ENCODE data around the gene GNE. TPM values are rescaled to one million over a fixed set of nuclear protein-coding genes. Genes with fewer than 3 reads are reported as not detected.

GNE gene
- total and polyA plus RNA-seq, 9 of the 15 experiments (the other 6 are each of a cell fraction or from before 2014, with no cell fraction given), result 5.1 to 18.6 (median 12.0) TPM

- no peak for TF ChIP-seq SRSF1 (IDR thresholded peaks at IDR 0.05; ENCODE audit: low read depth, low read length)
- TF ChIP-seq BDP1 (IDR thresholded peaks at IDR 0.05; ENCODE audit: insufficient read depth, insufficient read length), result no peak
- TF ChIP-seq ZBTB26 (CRISPR knock-in tag; IDR thresholded peaks at IDR 0.05), result no peak
- no peak for TF ChIP-seq POLR2AphosphoS2 (IDR thresholded peaks at IDR 0.05; ENCODE audit: low read length)
- no peak for TF ChIP-seq HIVEP1 (CRISPR knock-in tag; IDR thresholded peaks at IDR 0.05)
Observed at GRCh38 chr9:36191686-36192085, 66.6 kb downstream of the GNE start (continued).

GRCh38 chr9:36191290-36191645 is 67.0 kb downstream of the GNE start:
- intact Hi-C loops (cut with micrococcal nuclease) (no loop called here), in situ Hi-C loops (cut with MboI) (no loop called here)
- H3K9ac ChIP-seq (ENCODE audit: insufficient read depth in 1 of 2, low read depth in 2 of 2, low read length in 2 of 2), result peak overlapping the region; percentile 96 to 100
- peaks cover 3 to 12% of the 10 kb centered on the region in 2 experiments; a peak in 4 of 5 replicates for H3K4me1 ChIP-seq (replicated peaks in 1 of 2; ENCODE audit: control insufficient read depth in 2 of 2, insufficient read depth in 2 of 2, low read length in 2 of 2)
- H3K27me3 ChIP-seq (ENCODE audit: control insufficient read depth in 2 of 2, insufficient read depth in 2 of 2, low read length in 2 of 2), result no peaks in the 10 kb centered on the region
- ATAC-seq (peak; percentile 9), FAIRE-seq (no peak), DNase-seq (ENCODE audit: extremely low read depth in 1 of 4, low spot score in 3 of 4) (peak in 1 of 4 experiments; percentile 20)
- no peaks in the 10 kb centered on the region for H3K9me1 ChIP-seq (ENCODE audit: control insufficient read depth, insufficient read depth, low read length)
- ChIA-PET POLR2A (interaction anchor here (0.7 to 2.8 kb wide), 8 partner anchors 10 to 25 kb away, joined by 3 to 13 read pairs (median 4); no protein-coding TSS in a partner anchor), CTCF (ENCODE audit: low intra/inter-chr PET ratio) (interaction anchor here (0.7 kb wide), 1 partner anchor 146 kb away, joined by 3 read pairs; no protein-coding TSS in a partner anchor)
- WGBS (ENCODE audit: insufficient coverage, low coverage, missing lambda C conversion rate), result 0% methylated on average over 14 of the region's 18 CpGs
- TF ChIP-seq ZNF507 (tag; conservative IDR thresholded peaks at IDR 0.05) (no peak), STAG1 (CRISPR knock-in tag; IDR thresholded peaks at IDR 0.05; ENCODE audit: borderline replicate concordance) (no peak), ARID4B (CRISPR knock-in tag; IDR thresholded peaks at IDR 0.05) (peak; percentile 68; the same call in 1 of the 2 replicates), TCFL5 (CRISPR knock-in tag; conservative IDR thresholded peaks at IDR 0.05) (no peak), ZBED1 (IDR thresholded peaks at IDR 0.05) (no peak)
- peak overlapping the region; percentile 88 for H2AFZ ChIP-seq (ENCODE audit: low read depth, low read length)
- H3K4me3 ChIP-seq, result peak overlapping the region; percentile 97
- peak overlapping the region; percentile 93 for H3K27ac ChIP-seq (ENCODE audit: extremely low read depth, low read depth, low read length)
- H4K20me1 ChIP-seq (replicated peaks; ENCODE audit: control insufficient read depth, insufficient read depth, low read length), result peaks cover 28% of the 10 kb centered on the region
- peaks cover 26% of the 10 kb centered on the region; the same call in 2 of the 3 replicates for H3K36me3 ChIP-seq (ENCODE audit: control insufficient read depth, insufficient read depth, low read length)
- H3K4me2 ChIP-seq (ENCODE audit: insufficient read depth, low read length), result peak overlapping the region; percentile 87
- no peaks in the 10 kb centered on the region for H3K9me3 ChIP-seq (replicated peaks; ENCODE audit: control insufficient read depth, insufficient read depth, low read depth, low read length)
- BruUV-seq (replicated peaks), result no TSS peak
- peaks cover 48% of the 10 kb centered on the region for H3K79me2 ChIP-seq (ENCODE audit: control insufficient read depth, insufficient read depth, low read length)

All from K562 (cell line).